Ovary (tissue), 3 donors: ENCODE measurements around the gene TK2.

Source experiments
- CTCF ChIP-seq, 3 donors: fragments of 450-650 bp in 2 of 3; fragments of 200-600 bp in 1 of 3; IDR thresholded peaks; one replicate each; pipeline versions ENCODE4 v1.5.1 to v1.8.0; 2016 to 2022; ENCODE audit warnings: antibody characterized with exemption in 3 of 3, mild to moderate bottlenecking in 1 of 3
- EP300 ChIP-seq: sonication (generic); formaldehyde crosslinking; IDR thresholded peaks from one replicate; pipeline ENCODE4 v1.6.1; 2017; ENCODE audit warnings: antibody characterized with exemption
- POLR2A ChIP-seq: fragments of 450-650 bp; IDR thresholded peaks from one replicate; pipeline ENCODE4 v1.6.1; 2017; ENCODE audit warnings: antibody characterized with exemption, mild to moderate bottlenecking, moderate library complexity
- donor health status: DM: no; HTN: no; CAD: no.

GRCh38 chr16:66471716-66472393 is 78.1 kb downstream of the TK2 start:
- no peak for TF ChIP-seq CTCF (IDR thresholded peaks at IDR 0.05)
- no peak for TF ChIP-seq EP300
- no peak for TF ChIP-seq POLR2A
